CD4-positive, alpha-beta T cell (primary cell): ENCODE measurements around the gene PPP1R3G. TPM values are rescaled to one million over a fixed set of nuclear protein-coding genes. Genes with fewer than 3 reads are reported as not detected.

Source experiments
- ATAC-seq: fragments of 200-7000 bp; cut with Tn5 transposase; one replicate; pipeline ENCODE4 v1.10.0; 2022; ENCODE audit warnings: mild to moderate bottlenecking; ENCODE audit not compliant: poor library complexity
- CTCF ChIA-PET: fragments of 350-600 bp; sonication (Branson Sonifier 250); formaldehyde crosslinking; loops from one replicate; lab custom pipeline; 2021; ENCODE audit warnings: antibody characterized with exemption, inconsistent platforms; lab: Charles Lee
- POLR2A ChIA-PET: fragments of 350-600 bp; sonication (Branson Sonifier 250); formaldehyde crosslinking; loops from one replicate; lab custom pipeline; 2021; ENCODE audit warnings: antibody characterized with exemption, inconsistent platforms; lab: Charles Lee
- DNase-seq, 14 experiments: peaks; one replicate each; pipeline ENCODE4 v3.0.0-alpha.2; 2013 to 2020; ENCODE audit warnings: mixed read lengths in 2 of 14
- H3K27ac ChIP-seq, 2 donors: one replicate each; pipeline versions ENCODE4 v1.5.1 to v1.7.0; 2013; ENCODE audit warnings: low read length in 2 of 2, low read depth in 1 of 2, mild to moderate bottlenecking in 1 of 2
- H3K27me3 ChIP-seq, 2 experiments: 1 replicate in 1 of 2; 2 replicates in 1 of 2; pipeline versions ENCODE4 v1.6.1 to v1.7.0; 2013; ENCODE audit warnings: low read length in 2 of 2, control low read depth in 1 of 2, mild to moderate bottlenecking in 1 of 2, moderate library complexity in 1 of 2; ENCODE audit not compliant: insufficient read depth in 2 of 2, control insufficient read depth in 1 of 2
- H3K36me3 ChIP-seq: one replicate; pipeline ENCODE4 v1.6.1; 2013; ENCODE audit warnings: low read length, control low read depth; ENCODE audit not compliant: insufficient read depth
- H3K4me1 ChIP-seq: one replicate; pipeline ENCODE4 v1.6.1; 2013; ENCODE audit warnings: low read length, control low read depth; ENCODE audit not compliant: insufficient read depth
- H3K4me3 ChIP-seq: one replicate; pipeline ENCODE4 v1.5.1; 2013; ENCODE audit warnings: mild to moderate bottlenecking, low read length, moderate library complexity
- H3K9me3 ChIP-seq, 2 experiments: 1 replicate in 1 of 2; 2 replicates in 1 of 2; pipeline versions ENCODE4 v1.6.1 to v1.7.0; 2013; ENCODE audit warnings: low read length in 2 of 2, mild to moderate bottlenecking in 2 of 2, control low read depth in 1 of 2, moderate library complexity in 1 of 2; ENCODE audit not compliant: control insufficient read depth in 1 of 2, insufficient read depth in 1 of 2
- H3K27ac Mint-ChIP-seq: one replicate; pipeline ENCODE4 v1.8.0; 2020; ENCODE audit warnings: mixed read lengths
- H3K27me3 Mint-ChIP-seq: one replicate; pipeline ENCODE4 v1.8.0; 2021; ENCODE audit warnings: mixed read lengths
- H3K36me3 Mint-ChIP-seq: one replicate; pipeline ENCODE4 v1.8.0; 2021; ENCODE audit warnings: low read depth, mixed read lengths
- H3K4me1 Mint-ChIP-seq: one replicate; pipeline ENCODE4 v1.8.0; 2021; ENCODE audit warnings: low read depth, mixed read lengths
- H3K4me3 Mint-ChIP-seq: one replicate; pipeline ENCODE4 v1.8.0; 2020; ENCODE audit warnings: mild to moderate bottlenecking, mixed read lengths
- H3K9me3 Mint-ChIP-seq: one replicate; pipeline ENCODE4 v1.8.0; 2020; ENCODE audit warnings: mixed read lengths
- CTCF ChIP-seq: fragments of 200-600 bp; IDR thresholded peaks from one replicate; pipeline ENCODE4 v1.8.0; 2022; ENCODE audit warnings: antibody characterized with exemption, mild to moderate bottlenecking
- intact Hi-C, 2 experiments: fragments of 100-400 bp; cut with DNase I in 1 of 2; cut with micrococcal nuclease in 1 of 2; formaldehyde crosslinking; loops; one replicate each; pipeline versions ENCODE4 v1.15.1 to v1.9.0; 2023 to 2025; cut with DNase I, micrococcal nuclease
- total RNA-seq, 174 experiments: library from RNA in 2 of 174; stranded (reverse) in 2 of 174; gene quantifications; one replicate each; pipeline ENCODE4 v1.2.3 and lab custom pipeline; 2021 to 2026

Gene PPP1R3G
- total RNA-seq, 2 experiments from 2014 or later: not detected

GRCh38 chr6:5061152-5061551 is 24.0 kb upstream of the PPP1R3G start:
- Mint-ChIP-seq H3K4me3 (no peak overlapping the region), H3K27me3 (peaks cover 5% of the 10 kb centered on the region), H3K4me1 (no peaks in the 10 kb centered on the region), H3K36me3 (no peaks in the 10 kb centered on the region), H3K27ac (no peak overlapping the region), H3K9me3 (no peaks in the 10 kb centered on the region)
- Histone ChIP-seq H3K4me3 (no peak overlapping the region), H3K9me3 (peaks cover 0 to 4% of the 10 kb centered on the region in 2 experiments), H3K27ac (no peak overlapping the region), H3K27me3 (peaks cover 0 to 2% of the 10 kb centered on the region in 2 experiments), H3K4me1 (no peaks in the 10 kb centered on the region), H3K36me3 (no peaks in the 10 kb centered on the region)
- no peak for ATAC-seq
- DNase-seq: no peak
- no peak for TF ChIP-seq CTCF
- CTCF ChIA-PET: no interaction called here
- POLR2A ChIA-PET: no interaction called here
- intact Hi-C loops: no loop called here

- H3K27me3 Mint-ChIP-seq: peaks cover 5% of the 10 kb centered on the region
- no peak for ATAC-seq
- Histone ChIP-seq H3K4me1 (no peaks in the 10 kb centered on the region), H3K27me3 (no peaks in the 10 kb centered on the region), H3K4me3 (no peak overlapping the region), H3K9me3 (peaks cover 0 to 5% of the 10 kb centered on the region in 2 experiments), H3K36me3 (no peaks in the 10 kb centered on the region), H3K27ac (no peak overlapping the region)
- intact Hi-C loops: no loop called here
- H3K9me3 Mint-ChIP-seq: no peaks in the 10 kb centered on the region
- H3K4me1 Mint-ChIP-seq: no peaks in the 10 kb centered on the region
- TF ChIP-seq CTCF: no peak
- no peak for DNase-seq
- no peak overlapping the region for H3K27ac Mint-ChIP-seq
- no peak overlapping the region for H3K4me3 Mint-ChIP-seq
- no peaks in the 10 kb centered on the region for H3K36me3 Mint-ChIP-seq
- POLR2A ChIA-PET: no interaction called here
- CTCF ChIA-PET: no interaction called here
Observed at GRCh38 chr6:5063617-5064016, 21.5 kb upstream of the PPP1R3G start.

GRCh38 chr6:5066456-5067093 is 18.6 kb upstream of the PPP1R3G start:
- intact Hi-C loops: no loop called here
- H3K27ac ChIP-seq: no peak overlapping the region
- no peak for DNase-seq

More at GRCh38 chr6:5066456-5067093, 18.6 kb upstream of the PPP1R3G start:
- Mint-ChIP-seq H3K4me1 (no peaks in the 10 kb centered on the region), H3K9me3 (no peaks in the 10 kb centered on the region), H3K27ac (no peak overlapping the region), H3K36me3 (no peaks in the 10 kb centered on the region), H3K27me3 (peaks cover 1% of the 10 kb centered on the region), H3K4me3 (no peak overlapping the region)
- H3K36me3 ChIP-seq: no peaks in the 10 kb centered on the region
- H3K9me3 ChIP-seq: peaks cover 0 to 5% of the 10 kb centered on the region in 2 experiments
- ChIA-PET CTCF (no interaction called here), POLR2A (no interaction called here)
- no peaks in the 10 kb centered on the region for H3K27me3 ChIP-seq
- ATAC-seq: no peak
- no peak for TF ChIP-seq CTCF
- no peaks in the 10 kb centered on the region for H3K4me1 ChIP-seq
- H3K4me3 ChIP-seq: no peak overlapping the region
